ENCODE measurements around the gene RHOBTB3.
A peak's percentile ranks its signal among the peaks of the same experiment; 100 is the strongest.
"Not testable (repeated sequence)": the region's sequence is repeated elsewhere in the genome, so short reads cannot be mapped to it uniquely, and the experiment has no call there.

The RHOBTB3 gene

DNA sequence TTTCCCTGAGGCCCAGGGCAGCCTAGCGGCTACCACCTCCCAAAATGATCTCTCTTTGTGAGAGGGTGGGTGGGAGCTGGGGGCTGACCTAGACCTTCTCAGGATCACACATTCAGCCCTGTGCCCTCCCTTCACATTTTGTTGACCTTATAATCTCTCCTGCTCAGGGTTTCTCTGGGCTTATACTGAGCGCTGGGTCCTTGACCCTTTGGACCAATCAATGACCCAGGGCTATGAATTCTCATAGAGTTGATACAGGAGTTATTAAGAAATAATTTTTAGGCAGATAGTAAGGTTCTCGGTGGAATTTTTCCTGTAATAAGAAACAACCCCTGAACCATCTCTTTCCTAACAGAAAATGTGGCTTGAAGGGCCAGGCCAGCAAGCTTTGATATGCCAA lies 69.4 kb downstream of the RHOBTB3 start:
- no peak for DNase-seq (ENCODE audit: low read depth)

DNA sequence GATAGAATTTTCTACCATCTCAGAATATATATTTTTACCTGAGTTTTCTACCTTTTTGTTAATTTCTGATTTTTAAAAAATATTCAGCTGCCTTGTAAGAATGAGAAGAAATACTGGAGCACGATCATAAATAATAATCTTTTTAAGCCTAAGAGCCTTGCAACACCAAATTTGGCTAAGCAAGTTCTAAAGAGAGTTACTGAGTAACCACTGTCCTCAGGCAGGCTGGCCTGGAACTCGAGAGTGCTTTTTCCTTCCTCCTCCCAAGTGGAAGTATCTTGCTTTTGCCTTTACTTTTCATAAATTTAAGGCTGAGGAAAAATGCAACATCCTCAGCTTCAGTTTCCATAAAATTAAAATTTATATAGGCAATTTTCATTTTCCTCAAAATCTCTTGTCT lies 70.4 kb downstream of the RHOBTB3 start:
- DNase-seq (ENCODE audit: low read depth): no peak

DNA sequence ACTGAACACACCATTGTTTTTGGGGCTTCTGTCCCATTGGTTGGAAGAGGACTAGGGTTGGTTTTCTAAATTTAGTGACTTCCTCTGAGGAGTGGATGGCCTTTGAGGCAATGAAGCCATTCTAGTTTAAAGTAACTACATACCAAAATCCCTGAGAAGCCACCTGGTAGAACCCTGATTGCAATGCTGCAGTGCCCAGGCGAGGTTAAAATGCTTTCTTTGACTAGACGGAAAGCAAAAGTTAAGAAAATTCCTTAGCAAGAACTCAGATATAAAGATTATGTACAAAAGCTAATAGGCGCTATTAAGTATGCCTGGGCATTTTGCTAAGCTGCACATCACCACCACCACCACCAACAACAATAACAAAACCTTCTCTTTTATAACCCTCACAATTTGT lies 70.8 kb downstream of the RHOBTB3 start:
- DNase-seq (ENCODE audit: low read depth): no peak

DNA sequence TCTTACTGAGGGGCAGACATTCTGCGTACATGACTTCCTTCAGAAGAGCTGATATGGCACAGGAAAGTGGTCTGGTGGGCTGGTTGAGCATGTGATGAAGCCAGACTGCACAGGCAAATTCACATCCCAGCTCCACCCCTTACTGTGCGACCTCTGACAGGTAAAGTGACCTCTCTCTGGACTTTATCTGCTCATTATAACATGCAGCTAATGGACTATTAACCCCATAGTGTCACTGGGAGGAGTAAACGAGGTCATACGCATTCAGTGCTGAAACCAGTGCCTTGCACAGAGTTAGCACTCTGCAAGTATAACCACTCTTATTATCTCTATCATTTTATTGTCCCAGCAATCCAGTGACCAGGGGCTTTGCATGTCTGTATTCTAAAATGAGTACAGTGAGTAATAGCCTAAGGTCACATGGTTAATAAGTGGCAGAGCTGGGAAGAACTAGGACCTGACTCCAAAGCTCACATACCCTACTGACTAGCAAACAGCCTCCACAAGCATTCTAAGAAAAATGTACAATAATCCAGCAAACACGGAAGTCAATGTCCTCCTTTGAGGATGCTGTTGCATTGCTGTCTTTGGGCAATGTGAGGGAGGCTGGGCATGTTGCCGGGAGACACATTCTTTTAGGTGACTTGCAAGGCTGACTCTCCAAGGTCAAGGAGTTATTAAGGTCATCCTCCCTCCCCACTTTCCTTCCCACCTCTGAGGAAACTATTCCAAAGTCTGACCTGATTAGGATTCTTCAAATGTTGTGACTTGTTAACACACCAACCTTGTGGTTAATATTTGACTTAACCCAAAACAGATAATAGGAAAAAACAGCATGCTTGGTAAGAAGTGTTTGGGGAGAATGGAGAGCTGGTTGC lies 72.4 kb downstream of the RHOBTB3 start:
- DNase-seq (ENCODE audit: low read depth): no peak

DNA sequence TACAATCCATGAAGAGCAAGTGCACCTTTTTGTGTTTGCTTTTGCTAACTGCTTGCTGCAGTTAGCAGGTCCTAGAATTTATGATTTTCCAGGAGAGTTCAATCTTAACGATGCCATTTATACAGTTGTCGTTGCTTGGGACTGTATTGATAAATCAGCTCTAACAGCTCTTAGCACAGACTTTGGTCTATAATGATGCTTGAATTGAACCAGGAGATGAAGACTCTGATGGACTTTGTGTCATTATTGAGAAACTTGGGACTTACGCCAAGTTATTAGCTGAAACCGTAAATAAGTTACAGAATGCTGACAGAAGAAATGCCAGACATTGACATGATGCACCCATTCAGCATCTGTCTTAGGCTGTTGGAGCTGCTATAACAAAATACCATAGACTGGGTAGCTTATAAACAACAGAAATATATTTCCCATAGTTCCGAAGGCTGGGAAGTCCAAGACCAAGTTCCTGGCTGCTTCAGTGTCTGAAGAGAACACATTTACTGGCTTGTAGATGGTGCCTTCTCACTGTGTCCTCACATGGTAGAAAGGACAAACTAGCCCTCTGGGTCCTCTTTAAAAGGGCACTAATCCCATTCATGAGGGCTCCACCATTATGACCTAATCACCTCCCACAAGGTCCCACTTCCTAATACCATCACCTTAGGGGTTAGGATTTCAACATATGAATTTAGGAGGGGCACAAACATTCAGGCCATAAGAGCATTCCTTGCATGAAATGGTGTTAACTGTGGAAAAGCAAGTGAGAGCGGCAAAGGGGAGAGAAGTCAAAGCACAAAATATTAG lies 73.8 kb downstream of the RHOBTB3 start:
- DNase-seq (ENCODE audit: low read depth): no peak

DNA sequence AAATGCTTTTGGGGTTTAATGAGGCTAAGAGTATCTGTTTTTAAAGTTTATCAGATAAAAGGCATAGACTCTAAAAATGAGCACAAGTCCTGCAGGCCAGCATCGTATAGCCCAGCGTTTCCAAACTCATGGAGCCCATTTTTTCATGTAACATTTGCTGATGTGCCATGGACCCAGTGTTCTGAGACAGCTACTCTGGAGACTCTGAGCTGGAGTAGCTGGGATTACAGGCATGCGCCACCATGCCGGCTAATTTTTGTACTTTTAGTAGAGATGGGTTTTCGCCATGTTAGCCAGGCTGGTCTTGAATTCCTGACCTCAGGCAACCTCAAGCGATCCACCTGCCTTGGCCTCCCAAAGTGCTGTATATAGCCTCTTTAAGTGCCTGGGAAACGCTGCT lies 75.6 kb downstream of the RHOBTB3 start:
- DNase-seq (ENCODE audit: low read depth): no peak

DNA sequence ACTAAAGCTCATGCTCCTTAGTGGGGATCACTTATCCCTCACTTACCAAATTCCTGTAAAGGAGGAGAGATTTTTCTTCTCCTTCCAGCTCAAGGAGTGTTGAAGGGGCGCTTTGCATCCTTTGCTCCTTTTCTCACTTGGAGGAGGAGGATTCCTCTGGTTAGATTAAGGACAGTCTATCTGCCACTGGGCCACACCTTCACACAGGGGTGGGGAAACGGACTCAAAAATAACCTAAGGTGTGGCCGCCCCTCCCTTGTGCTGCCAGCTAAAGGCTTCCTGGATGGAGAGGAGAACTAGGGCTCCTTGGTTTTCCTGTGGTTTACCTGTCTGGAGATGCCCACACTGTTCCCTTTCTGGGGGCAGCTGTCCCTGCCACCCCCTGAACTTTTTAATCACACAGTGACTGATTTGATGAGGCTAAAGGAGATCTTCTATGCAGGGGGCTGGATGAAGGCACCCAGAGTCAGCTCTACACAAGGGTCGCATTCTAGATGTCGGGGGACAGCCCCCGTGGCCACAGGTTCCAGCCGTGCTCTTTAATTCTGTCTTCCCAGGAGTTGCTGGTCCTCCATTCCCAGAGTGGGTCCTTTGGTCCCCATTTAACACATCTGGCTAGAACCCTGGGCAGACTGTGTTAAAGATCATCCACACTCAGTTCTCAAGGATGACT lies 77.0 kb downstream of the RHOBTB3 start:
- no peak for DNase-seq (ENCODE audit: low read depth)

DNA sequence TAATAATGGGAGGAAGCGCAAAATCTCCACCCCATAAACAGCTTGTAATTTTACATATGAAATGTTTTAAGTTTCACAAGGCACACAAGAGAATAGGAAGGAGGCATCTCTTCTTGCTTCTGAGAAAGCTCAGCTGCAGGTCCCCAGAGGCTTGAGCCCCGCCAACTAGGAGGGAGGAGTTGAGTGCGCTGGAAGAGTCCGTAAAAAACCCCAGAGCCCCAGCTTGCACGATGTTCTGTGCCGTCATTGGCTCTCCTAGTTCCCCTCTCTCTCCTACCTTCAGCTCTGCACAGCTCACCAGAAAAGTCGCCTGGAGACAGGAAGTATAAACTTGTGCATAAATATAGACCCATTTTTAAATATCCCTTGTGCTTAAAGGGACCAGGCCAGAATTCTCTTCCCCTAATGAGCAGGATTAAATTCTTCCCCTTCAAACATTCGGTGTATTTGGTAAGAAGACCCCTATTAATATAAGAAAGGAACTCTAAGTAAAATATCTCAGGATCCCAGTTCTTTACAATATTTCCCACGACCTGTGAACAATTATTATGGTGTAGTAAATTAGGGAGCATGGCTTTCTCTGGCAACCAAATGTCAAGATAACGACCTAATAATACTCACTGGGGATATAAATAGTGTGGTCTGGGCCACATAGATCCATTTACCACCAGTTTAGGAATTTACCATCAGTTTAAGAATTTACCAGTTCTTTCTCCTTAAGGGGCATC lies 77.7 kb downstream of the RHOBTB3 start:
- DNase-seq (ENCODE audit: low read depth): peak; percentile 86

DNA sequence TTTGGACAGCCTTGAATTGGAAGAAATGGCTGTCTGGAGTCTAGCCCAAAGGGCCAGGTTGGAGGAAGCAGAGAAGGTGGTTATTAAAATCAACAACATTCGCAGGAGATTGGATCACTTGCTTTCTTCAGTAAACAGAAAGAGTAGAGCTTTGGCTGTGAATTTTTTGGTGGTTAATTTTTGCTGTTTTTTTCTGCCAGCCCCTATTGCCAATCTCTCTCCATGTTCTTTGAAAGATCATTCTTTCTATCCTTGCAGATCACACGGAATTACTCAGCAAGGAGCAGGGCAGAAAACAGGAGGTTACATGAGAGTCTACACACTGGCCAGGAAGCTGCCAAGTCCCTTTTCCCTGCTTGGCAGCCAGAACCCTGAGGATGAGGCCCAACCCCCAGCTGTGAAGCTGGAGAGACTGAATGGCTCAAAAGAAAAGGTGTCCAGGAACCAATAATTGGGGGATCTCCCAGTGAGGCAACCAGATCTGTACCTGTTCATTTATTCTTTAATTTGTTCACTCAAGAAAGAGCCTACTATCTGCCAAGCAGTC lies 78.4 kb downstream of the RHOBTB3 start:
- DNase-seq (ENCODE audit: low read depth): no peak

DNA sequence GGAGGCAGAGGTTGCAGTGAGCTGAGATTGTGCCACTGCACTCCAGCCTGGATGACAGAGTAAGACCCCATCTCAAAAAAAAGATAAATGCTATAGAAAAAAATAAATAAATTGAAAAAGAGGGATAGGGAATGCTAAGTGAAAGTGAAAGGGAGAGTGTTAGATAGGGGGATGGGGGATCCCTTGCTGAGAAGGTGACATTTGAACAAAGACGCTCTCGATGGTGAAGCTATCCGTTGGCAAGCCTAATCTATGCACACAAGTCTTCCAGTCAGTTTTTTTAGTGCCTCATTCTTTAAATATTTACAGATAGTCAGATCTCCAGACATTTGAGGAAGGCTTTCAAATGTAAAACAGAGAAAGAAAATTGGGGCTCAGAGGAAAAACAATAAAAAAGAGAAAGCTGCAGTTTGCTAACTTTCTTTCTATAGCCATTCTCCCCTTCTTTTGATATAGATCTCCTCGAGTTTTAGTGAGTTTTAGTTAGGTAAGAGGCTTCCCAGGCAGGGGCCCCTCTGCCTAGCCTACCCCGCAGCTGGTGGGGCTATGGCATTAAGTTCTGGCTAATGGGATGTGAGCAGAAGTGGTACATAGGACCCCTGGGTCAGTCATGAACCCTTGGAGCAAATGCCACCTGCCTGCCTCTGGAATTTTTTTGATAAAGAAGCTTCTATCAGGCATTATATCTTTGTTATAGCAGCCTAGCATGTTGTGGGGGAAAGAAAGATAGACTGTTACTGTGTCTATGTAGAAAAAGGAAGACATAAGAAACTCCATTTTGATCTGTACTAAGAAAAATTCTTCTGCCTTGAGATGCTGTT lies 79.4 kb downstream of the RHOBTB3 start:
- DNase-seq (ENCODE audit: low read depth): no peak

DNA sequence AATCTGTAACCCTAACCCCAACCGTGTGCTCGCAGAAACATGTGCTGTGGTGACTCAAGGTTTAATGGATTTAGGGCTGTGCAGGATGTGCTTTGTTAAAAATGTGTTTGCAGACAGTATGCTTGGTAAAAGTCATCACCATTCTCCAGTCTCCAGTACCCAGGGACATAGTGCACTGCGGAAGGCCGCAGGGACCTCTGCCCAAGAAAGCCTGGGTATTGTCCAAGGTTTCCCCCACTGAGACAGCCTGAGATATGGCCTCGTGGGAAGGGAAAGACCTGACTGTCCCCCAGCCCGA lies 79.9 kb downstream of the RHOBTB3 start:
- not testable (repeated sequence) for DNase-seq (ENCODE audit: low read depth)

DNA sequence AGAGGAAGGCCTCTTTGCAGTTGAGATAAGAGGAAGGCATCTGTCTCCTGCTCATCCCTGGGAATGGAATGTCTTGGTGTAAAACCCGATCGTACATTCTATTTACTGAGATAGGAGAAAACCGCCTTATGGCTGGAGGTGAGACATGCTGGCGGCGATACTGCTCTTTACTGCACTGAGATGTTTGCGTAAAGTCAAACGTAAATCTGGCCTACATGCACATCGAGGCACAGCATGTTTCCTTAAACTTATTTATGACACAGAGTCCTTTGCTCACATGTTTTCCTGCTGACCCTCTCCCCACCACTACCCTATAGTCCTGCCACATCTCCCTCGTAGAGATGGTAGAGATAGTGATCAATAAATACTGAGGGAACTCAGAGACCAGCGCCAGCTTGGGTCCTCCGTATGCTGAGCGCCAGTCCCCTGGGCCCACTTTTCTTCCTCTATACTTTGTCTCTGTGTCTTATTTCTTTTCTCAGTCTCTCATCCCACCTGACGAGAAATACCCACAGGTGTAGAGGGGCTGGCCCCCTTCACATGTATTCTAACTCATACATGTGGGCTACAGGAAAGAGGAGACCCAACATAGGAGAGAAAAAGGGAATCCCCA lies 80.4 kb downstream of the RHOBTB3 start:
- DNase-seq (ENCODE audit: low read depth): not testable (repeated sequence)

DNA sequence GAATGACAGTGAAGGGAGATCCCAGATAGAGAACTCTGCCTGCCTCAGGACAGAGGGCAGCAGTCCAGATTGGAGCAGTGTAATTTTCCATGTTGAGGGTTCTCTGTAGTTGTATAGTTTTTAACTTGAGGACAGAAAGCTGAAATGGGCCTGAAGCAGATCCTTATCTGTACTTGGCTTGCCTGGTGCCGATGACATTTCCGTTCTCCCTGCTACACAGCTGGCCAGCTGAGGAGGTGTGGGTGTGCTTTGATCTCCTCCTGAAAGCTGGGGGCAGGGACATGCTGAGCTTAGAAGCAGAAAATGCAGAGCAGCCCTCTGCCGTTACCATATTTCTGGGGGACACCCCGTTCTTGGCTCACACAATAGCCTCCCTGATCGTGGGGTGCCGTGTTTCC lies 80.9 kb downstream of the RHOBTB3 start:
- no peak for DNase-seq (ENCODE audit: low read depth)

DNA sequence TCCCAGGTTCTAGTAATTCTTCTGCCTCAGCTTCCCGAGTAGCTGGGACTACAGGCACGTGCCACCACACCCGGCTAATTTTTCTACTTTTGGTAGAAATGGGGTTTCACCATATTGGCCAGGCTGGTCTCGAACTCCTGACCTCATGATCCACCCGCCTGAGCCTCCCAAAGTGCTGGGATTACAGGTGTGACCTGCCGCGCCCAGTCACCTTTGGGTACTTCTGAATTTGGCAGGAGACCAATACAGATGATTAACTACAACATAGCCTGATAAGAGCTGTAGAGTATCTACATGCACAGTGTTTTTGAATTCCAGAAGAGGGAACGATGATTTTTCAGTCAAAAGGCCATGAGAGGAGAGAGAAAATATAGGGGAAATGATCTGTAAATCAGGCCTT lies 81.9 kb downstream of the RHOBTB3 start:
- not testable (repeated sequence) for DNase-seq (ENCODE audit: low read depth)

DNA sequence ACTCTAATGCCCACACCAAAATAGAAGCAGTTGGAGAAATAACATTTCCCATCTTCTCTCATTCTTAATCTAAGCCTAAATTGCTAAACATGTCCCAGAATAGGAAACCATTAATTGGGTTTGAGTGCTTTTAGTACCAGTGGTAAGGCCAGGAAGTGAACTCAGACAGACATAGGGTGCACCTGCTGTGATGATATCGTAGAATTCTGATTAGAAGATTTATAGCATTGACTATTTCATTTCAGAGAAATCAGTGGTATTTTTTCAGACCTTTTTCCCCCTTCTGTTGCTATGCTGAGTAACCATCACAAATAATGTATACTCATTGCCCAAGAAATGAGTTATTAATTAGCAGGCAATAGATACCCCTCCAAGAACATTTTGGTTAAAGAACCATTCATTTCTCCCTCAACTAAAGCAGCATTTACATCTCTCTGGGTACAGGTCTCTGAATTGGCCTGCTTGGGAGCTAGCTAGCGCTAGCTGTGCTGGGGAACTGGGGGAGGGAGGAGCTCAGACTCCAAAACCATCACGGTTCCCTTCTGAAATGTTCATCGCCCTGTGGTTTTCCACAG lies 84.1 kb downstream of the RHOBTB3 start:
- DNase-seq (ENCODE audit: low read depth): no peak

DNA sequence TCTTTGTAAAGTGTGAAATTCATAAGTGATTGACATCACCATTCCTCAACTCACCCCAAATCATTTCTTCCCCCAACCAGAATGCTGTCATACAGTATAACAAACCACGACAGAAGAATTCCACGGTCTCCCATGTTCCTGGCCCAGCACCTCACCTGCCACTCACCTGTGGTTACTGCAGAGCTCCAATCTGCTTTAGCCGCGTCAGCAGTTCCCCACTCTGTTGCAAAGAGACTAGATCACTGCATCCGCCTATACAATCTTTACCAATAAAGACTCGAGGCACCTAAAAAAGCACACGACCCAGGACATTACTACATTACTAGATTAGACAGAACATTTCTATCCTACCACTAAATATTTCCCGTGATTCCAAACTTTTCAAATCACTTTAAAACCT lies 85.2 kb downstream of the RHOBTB3 start:
- DNase-seq (ENCODE audit: low read depth): no peak

DNA sequence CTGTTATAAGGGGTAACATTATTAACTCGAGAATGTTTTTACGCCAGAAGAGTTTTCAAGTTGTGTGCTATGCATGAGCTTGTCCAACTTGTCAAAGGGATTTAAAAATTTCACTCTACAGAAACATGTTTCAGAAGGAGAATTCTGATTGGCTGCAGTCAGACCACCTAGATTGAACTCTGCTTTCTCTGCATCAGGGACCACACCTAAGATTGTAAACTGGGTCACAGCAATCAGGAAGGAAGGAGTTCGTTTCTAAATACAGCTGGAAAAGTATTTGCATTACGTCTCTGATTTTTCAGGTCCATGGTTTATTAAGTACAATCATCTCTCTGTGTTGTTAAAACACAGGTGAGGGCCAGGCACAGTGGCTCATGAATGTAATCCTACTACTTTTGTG lies 85.6 kb downstream of the RHOBTB3 start:
- no peak for DNase-seq (ENCODE audit: low read depth)

DNA sequence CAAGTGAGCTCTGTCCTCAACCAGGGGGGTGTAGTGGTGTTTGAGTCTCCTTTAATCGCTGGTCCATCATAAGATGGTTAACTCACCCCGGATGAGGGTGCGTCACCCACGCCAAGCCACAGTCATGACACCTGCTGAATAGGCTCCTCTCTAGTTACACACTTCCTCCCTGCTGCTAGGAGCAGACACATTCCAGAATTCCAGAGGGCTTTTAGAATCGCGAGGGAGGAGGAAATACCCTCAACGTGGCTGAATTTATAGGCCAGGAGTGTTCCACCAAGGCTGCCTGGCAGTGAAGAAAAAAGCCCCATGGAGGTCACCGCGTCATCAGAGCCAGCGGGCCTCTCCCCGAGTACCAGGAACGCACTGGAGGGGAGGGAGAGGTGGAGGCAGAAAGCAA lies 86.3 kb downstream of the RHOBTB3 start:
- DNase-seq (ENCODE audit: low read depth): no peak

DNA sequence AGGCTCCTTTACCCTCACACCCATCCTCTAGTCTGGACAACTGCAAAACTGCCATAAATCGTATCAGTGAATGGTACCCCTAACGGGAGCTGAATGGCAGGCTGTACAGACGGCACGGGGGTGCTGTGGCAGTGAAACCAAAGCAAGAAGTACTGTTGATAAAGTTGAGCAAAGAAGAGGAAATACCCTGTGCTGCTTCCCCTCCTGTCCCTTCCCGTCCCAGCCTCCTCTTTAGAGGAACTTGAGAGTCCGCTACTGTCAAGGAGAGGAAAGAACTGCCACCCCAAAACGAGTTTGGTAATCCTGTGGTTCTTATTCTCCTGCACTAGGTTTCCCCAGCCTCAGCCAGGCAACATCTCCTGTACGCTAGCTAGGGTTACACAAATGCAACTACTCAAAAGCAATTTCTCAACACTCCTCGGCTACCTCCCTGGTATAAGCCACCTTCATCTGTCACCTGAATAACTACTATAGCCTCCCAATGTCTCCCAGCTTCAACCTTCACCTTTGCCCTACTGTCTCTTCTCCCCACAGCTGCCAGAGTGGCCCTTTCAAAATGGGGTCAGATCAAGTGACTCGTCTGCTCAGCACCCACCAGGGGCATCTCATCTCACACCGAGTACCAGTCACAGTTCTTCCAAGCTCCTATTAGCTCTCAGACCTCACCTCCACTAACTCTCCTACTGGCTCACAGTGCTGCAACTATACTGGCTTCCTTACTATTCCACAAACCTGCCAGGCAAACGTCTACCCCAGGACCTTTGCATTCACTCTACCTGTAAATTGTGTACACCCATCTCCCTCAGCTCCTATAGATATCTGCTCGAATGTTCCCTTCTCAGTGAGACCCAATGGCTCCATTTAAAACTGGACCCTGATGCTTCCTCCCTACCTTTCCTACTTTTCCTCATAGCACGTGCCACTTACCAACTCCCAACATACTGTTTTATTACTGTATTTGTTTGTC lies 87.3 kb downstream of the RHOBTB3 start:
- DNase-seq (ENCODE audit: low read depth): no peak

All from stromal cell of bone marrow (primary cell).